ENCODE measurements around the gene TCHHL1.
"Not testable (repeated sequence)": the region's sequence is repeated elsewhere in the genome, so short reads cannot be mapped to it uniquely, and the experiment has no call there.

TCHHL1 gene

DNA sequence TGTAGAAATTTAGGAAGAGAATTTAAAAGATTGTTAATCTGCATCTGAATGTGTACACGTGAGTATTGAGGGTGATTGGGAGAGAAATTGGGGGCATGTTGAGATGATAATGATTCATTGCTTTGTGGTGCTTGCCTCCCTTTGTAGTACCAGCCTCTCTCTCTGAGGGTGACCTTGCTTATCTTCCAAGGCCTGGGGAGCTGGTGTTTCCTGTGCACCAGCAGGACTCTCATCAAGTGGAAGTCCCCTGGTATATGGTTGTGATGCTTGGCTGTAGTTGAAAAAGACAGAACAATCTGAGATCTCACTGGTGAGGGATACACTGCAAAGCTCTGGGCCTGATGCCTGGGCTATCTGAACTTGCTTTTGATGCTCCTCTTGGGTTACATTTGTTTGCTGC, 4.0 kb downstream of the TCHHL1 start:
- TF ChIP-seq, protein P1, sequence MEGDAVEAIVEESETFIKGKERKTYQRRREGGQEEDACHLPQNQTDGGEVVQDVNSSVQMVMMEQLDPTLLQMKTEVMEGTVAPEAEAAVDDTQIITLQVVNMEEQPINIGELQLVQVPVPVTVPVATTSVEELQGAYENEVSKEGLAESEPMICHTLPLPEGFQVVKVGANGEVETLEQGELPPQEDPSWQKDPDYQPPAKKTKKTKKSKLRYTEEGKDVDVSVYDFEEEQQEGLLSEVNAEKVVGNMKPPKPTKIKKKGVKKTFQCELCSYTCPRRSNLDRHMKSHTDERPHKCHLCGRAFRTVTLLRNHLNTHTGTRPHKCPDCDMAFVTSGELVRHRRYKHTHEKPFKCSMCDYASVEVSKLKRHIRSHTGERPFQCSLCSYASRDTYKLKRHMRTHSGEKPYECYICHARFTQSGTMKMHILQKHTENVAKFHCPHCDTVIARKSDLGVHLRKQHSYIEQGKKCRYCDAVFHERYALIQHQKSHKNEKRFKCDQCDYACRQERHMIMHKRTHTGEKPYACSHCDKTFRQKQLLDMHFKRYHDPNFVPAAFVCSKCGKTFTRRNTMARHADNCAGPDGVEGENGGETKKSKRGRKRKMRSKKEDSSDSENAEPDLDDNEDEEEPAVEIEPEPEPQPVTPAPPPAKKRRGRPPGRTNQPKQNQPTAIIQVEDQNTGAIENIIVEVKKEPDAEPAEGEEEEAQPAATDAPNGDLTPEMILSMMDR (IDR thresholded peaks at IDR 0.05; ENCODE audit: unreplicated experiment in 3 of 3): no peak
- no peak overlapping the region for H3K27ac Mint-ChIP-seq
- H3K36me3 Mint-ChIP-seq (ENCODE audit: low read depth): no peaks in the 10 kb centered on the region
- no peaks in the 10 kb centered on the region for H3K27me3 Mint-ChIP-seq (ENCODE audit: low read depth)
- no peaks in the 10 kb centered on the region for H3K9me3 Mint-ChIP-seq
- H3K4me1 Mint-ChIP-seq: no peaks in the 10 kb centered on the region
- H3K4me3 Mint-ChIP-seq: no peak overlapping the region

DNA sequence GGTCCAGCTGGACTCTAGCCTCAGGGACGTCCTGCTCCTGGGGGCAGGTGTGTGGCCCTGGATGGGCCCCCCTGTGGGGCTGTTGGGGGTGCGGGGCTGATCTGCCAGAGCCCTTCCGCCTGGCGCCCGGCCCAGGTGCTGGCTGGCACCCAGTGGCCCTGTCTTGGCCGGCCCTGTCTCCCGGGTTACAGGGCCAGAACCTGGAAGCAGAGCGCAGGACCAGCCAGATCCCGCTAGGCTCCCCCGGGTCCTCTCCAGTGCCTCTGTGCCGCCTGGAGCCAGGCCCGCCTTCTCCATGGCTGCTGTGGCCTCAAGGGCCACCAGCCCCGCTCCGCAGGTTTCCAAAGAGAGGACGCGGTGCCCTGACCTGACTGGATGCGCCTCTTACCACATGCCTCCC, 7.8 kb downstream of the TCHHL1 start:
- not testable (repeated sequence) for H3K4me1 Mint-ChIP-seq; H3K36me3 Mint-ChIP-seq (ENCODE audit: low read depth); H3K4me3 Mint-ChIP-seq; H3K9me3 Mint-ChIP-seq; H3K27me3 Mint-ChIP-seq (ENCODE audit: low read depth); H3K27ac Mint-ChIP-seq

DNA sequence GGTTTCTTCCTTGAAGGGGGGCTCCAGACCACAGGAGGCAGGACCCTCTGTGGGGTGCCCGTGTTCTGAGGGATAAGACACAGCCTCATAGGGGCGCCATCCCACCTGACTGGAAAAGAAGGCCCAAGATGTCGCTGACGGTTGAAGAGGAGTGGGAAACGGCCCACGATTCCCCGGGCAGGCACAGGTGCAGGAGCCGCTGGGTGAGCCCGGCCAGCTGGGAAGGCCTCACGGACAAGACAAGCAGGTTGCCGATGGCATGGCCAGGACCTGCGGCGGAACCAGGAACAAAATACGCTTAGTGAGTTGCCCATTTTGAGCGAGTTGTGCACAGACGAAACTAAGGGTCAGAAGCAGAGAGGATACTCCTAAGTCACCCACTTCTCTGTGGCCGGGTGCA, 8.4 kb downstream of the TCHHL1 start:
- H3K9me3 Mint-ChIP-seq: not testable (repeated sequence)

DNA sequence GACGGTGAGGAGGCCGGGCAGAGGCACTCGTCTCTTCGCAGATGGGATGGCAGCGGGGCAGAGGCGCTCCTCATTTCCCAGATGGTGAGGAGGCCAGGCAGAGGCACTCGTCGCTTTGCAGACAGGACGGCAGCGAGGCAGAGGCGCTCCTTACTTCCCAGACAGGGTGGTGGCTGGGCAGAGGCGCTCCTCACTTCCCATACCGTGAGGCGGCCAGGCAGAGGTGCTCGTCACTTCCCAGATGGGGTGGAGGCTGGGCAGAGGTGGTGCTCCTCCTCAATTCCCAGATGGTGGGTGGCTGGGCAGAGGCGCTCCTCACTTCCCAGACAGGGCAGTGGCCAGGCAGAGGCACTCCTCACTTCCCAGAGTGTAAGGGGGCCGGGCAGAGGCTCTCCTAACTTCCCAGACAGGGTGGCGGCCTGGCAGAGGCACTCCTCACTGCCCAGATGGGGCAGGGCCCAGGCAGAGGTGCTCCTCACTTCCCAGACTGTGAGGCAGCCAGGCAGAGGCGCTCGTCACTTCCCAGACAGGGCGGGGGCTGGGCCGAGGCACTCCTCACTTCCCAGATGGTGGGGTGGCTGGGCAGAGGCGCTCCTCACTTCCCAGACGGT, 9.9 kb downstream of the TCHHL1 start:
- H3K27me3 Mint-ChIP-seq (ENCODE audit: low read depth): peaks cover 4% of the 10 kb centered on the region
- TF ChIP-seq, protein P1 (IDR thresholded peaks at IDR 0.05; ENCODE audit: unreplicated experiment in 3 of 3): no peak
- H3K9me3 Mint-ChIP-seq: peaks cover 4% of the 10 kb centered on the region
- no peaks in the 10 kb centered on the region for H3K36me3 Mint-ChIP-seq (ENCODE audit: low read depth)
- H3K27ac Mint-ChIP-seq: no peak overlapping the region
- H3K4me3 Mint-ChIP-seq: no peak overlapping the region
- H3K4me1 Mint-ChIP-seq: no peaks in the 10 kb centered on the region

More for the DNA sequence above, 8.4 kb downstream of the TCHHL1 start:
- not testable (repeated sequence) for H3K4me3 Mint-ChIP-seq; H3K27me3 Mint-ChIP-seq (ENCODE audit: low read depth); H3K27ac Mint-ChIP-seq; H3K4me1 Mint-ChIP-seq; H3K36me3 Mint-ChIP-seq (ENCODE audit: low read depth)

DNA sequence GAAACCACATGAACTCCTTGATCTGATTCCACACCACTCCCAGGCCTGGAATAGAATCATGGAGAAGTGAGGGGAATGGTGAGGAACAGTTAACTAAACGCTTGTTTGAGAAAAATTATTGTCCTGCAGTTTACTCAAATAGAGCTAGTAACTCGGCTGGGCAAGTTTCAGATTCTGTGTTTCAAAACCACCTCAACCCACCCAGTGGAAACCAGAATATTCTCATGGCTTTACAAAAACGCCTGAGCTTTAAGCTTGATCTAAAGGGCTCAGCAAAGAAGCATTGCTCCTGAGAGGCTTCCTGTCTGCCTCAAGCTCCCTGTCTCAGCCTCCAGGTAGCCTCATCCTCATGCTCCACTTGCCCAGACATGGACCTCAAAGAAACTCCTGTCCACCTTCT, 16.6 kb downstream of the TCHHL1 start:
- H3K36me3 Mint-ChIP-seq (ENCODE audit: low read depth): no peaks in the 10 kb centered on the region
- TF ChIP-seq, protein P1 (IDR thresholded peaks at IDR 0.05; ENCODE audit: unreplicated experiment in 3 of 3): no peak
- H3K4me3 Mint-ChIP-seq: no peak overlapping the region
- H3K27me3 Mint-ChIP-seq (ENCODE audit: low read depth): peaks cover 30% of the 10 kb centered on the region
- H3K9me3 Mint-ChIP-seq: no peaks in the 10 kb centered on the region
- no peaks in the 10 kb centered on the region for H3K4me1 Mint-ChIP-seq
- H3K27ac Mint-ChIP-seq: no peak overlapping the region

DNA sequence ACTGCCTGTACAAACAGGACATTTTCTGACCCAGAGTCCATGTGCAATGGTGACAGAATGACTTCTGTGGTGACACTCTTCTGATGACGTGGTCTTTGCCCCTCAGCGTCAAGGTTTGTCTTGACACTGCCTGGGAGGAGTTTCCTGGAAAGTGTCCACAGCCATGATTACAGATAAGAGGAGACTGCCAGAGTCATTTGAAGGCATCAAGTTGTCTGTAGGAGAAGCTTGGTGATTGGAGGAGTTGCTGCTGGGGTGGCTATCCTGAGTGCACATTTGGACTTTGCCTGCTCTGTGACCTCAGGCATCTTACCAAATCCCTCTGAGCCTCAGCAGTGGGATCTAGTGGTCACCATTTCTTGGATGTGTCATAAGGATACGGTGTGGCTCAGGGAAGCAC, 17.7 kb downstream of the TCHHL1 start:
- Mint-ChIP-seq H3K4me1 (no peaks in the 10 kb centered on the region), H3K27me3 (ENCODE audit: low read depth) (peaks cover 30% of the 10 kb centered on the region), H3K27ac (no peak overlapping the region), H3K9me3 (no peaks in the 10 kb centered on the region), H3K4me3 (no peak overlapping the region), H3K36me3 (ENCODE audit: low read depth) (no peaks in the 10 kb centered on the region)
- TF ChIP-seq, protein P1 (IDR thresholded peaks at IDR 0.05; ENCODE audit: unreplicated experiment in 3 of 3): no peak

DNA sequence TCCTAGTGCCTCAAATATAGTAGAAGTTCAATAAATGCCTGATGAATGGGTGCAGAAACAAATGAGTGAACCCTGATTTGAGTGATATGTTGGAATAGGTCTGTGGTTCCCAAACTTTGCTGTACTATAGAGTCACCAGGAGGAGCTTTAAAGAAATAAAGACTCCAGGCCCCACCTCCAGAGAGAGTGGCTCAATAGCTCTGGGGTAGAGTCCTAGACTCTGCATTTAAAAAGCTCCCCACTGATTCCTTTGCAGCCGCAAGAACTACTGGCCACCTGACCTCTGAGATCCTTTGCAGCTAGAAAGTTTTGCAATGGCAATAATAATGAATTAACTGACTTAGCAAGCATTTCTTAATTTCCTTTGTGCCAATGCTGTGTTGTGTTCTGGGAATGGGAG, 20.9 kb downstream of the TCHHL1 start:
- Mint-ChIP-seq H3K4me3 (no peak overlapping the region), H3K9me3 (no peaks in the 10 kb centered on the region), H3K36me3 (ENCODE audit: low read depth) (no peaks in the 10 kb centered on the region), H3K27ac (no peak overlapping the region), H3K4me1 (no peaks in the 10 kb centered on the region), H3K27me3 (ENCODE audit: low read depth) (peaks cover 19% of the 10 kb centered on the region)
- TF ChIP-seq, protein P1 (IDR thresholded peaks at IDR 0.05; ENCODE audit: unreplicated experiment in 3 of 3): no peak

All from nephron (organoid).